GM12878 (cell line): Measurements from ENCODE around the gene COL2A1. TPM values are rescaled to one million over a fixed set of nuclear protein-coding genes. Genes with fewer than 3 reads are reported as not detected.

Experiments
- ATAC-seq: fragments of 200-7000 bp; cut with Tn5 transposase; 3 replicates; pipeline ENCODE4 v1.9.1; 2020; ENCODE audit warnings: mild to moderate bottlenecking, moderate library complexity
- BruUV-seq: library from RNA; stranded (reverse); fragments of 400-500 nt; replicated peaks from 2 replicates; lab custom pipeline; 2021; lab: Mats Ljungman, UMichigan
- CTCF ChIA-PET: fragments of 300-600 bp; sonication (Branson Sonifier 250); formaldehyde crosslinking; extraction: SDS; loops from one replicate; lab custom pipeline; 2021; ENCODE audit warnings: inconsistent platforms; lab: Yijun Ruan, JAX
- POLR2A ChIA-PET: fragments of 350-600 bp; formaldehyde crosslinking; extraction: SDS; loops from one replicate; lab custom pipeline; 2021; ENCODE audit warnings: inconsistent platforms; lab: Charles Lee
- RAD21 ChIA-PET: fragments of 300-600 bp; sonication (Branson Sonifier 250); formaldehyde crosslinking; loops from one replicate; lab custom pipeline; 2023; ENCODE audit warnings: antibody characterized with exemption; ENCODE audit not compliant: unreplicated experiment; lab: Charles Lee
- SMC1A ChIA-PET: fragments of 300-600 bp; sonication (Branson Sonifier 250); formaldehyde crosslinking; loops from one replicate; lab custom pipeline; 2023; ENCODE audit not compliant: unreplicated experiment, uncharacterized antibody; lab: Charles Lee
- DNase-seq: peaks from one replicate; pipeline ENCODE4 v3.0.0-alpha.2; 2011; ENCODE audit warnings: low read depth, low spot score
- FAIRE-seq: peaks from 3 replicates; lab custom pipeline; 2011; peaks lifted over from hg19 to GRCh38; lab: Jason Lieb, UNC
- H2AFZ ChIP-seq: 2 replicates; pipeline ENCODE4 v1.6.0; 2011; ENCODE audit warnings: low read depth, low read length, control low read depth; ENCODE audit not compliant: control insufficient read depth
- H3K27ac ChIP-seq: 2 replicates; pipeline ENCODE4 v1.5.1; 2011; ENCODE audit warnings: control low read depth; ENCODE audit not compliant: control insufficient read depth, insufficient read depth
- H3K27me3 ChIP-seq, 2 experiments: replicated peaks in 1 of 2; 2 replicates each; pipeline versions ENCODE4 v1.6.0 to v1.6.1; 2011; ENCODE audit warnings: low read length in 1 of 2; ENCODE audit not compliant: control insufficient read depth in 2 of 2, insufficient read depth in 2 of 2
- H3K36me3 ChIP-seq, 2 experiments: 2 replicates each; pipeline ENCODE4 v1.5.1; 2011; ENCODE audit warnings: low read length in 1 of 2; ENCODE audit not compliant: control insufficient read depth in 2 of 2, insufficient read depth in 2 of 2
- H3K4me1 ChIP-seq: 2 replicates; pipeline ENCODE4 v1.6.1; 2011; ENCODE audit warnings: mild to moderate bottlenecking, low read length, moderate library complexity, mixed read lengths; ENCODE audit not compliant: control insufficient read depth, insufficient read depth
- H3K4me2 ChIP-seq: 2 replicates; pipeline ENCODE4 v1.6.0; 2011; ENCODE audit warnings: control low read depth; ENCODE audit not compliant: control insufficient read depth, insufficient read depth
- H3K4me3 ChIP-seq: fragments of 200-600 bp; sonication (generic); 2 replicates; pipeline ENCODE4 v1.5.1; 2016
- H3K79me2 ChIP-seq: 2 replicates; pipeline ENCODE4 v1.6.0; 2011; ENCODE audit warnings: low read length; ENCODE audit not compliant: control insufficient read depth, insufficient read depth
- H3K9ac ChIP-seq: 2 replicates; pipeline ENCODE4 v1.8.0; 2011; ENCODE audit warnings: low read length, control low read depth, mixed read lengths; ENCODE audit not compliant: control insufficient read depth, insufficient read depth
- H3K9me3 ChIP-seq: replicated peaks from 3 replicates; pipeline ENCODE4 v1.5.1; 2011; ENCODE audit warnings: mild to moderate bottlenecking, low read length; ENCODE audit not compliant: control insufficient read depth, insufficient read depth
- H4K20me1 ChIP-seq: 2 replicates; pipeline ENCODE4 v1.6.0; 2011; ENCODE audit not compliant: control insufficient read depth, insufficient read depth
- CBX5 ChIP-seq: sonication (generic); IDR thresholded peaks from 2 replicates; pipeline ENCODE4 v1.6.1; 2016; ENCODE audit warnings: low read depth, moderate library complexity, mild to moderate bottlenecking, inconsistent platforms
- MAX ChIP-seq: IDR thresholded peaks from 2 replicates; pipeline ENCODE4 v1.6.1; 2012; ENCODE audit warnings: low read depth, low read length, improper control_type of control experiment
- NFIC ChIP-seq: IDR thresholded peaks from 2 replicates; pipeline ENCODE4 v1.6.1; 2012; ENCODE audit warnings: low read depth, mild to moderate bottlenecking, inconsistent platforms, low read length, moderate library complexity
- NRF1 ChIP-seq: conservative IDR thresholded peaks from 2 replicates; pipeline ENCODE4 v1.6.1; 2011; ENCODE audit warnings: mild to moderate bottlenecking, low read depth, low read length, improper control_type of control experiment
- WGBS: methylation state at CpG from one replicate; pipeline ENCODE4 v1.1.6; 2016; ENCODE audit warnings: low lambda C conversion rate; ENCODE audit not compliant: insufficient replicate concordance, insufficient coverage; ENCODE audit errors: missing lambda C conversion rate; 5-methylcytosine and 5-hydroxymethylcytosine counted together
- in situ Hi-C: fragments of 300-500 bp; cut with MboI; formaldehyde crosslinking; loops from 9 replicates; pipeline ENCODE4 v1.14.3; 2018; ENCODE audit warnings: mixed read lengths
- intact Hi-C: fragments of 100-400 bp; cut with micrococcal nuclease; formaldehyde crosslinking; loops from one replicate; pipeline ENCODE4 v1.14.2; 2022; ENCODE audit not compliant: unreplicated experiment
- polyA plus RNA-seq, 11 experiments: library from polyadenylated mRNA; depleted of rRNA in 4 of 11; unstranded in 6 of 11; stranded (reverse) in 5 of 11; fragments of >200 nt; fragmentation: Nextera tagmentation in 4 of 11; fragmentation: Illumina TruSeq in 1 of 11; extraction: Ambion mirVana in 4 of 11; extraction: Trizol in 1 of 11; gene quantifications; 1 replicate in 1 of 11; 2 replicates in 10 of 11; pipeline versions ENCODE4 v1.2.1 to v1.2.3, GENCODE V29; 2011 to 2016; ENCODE audit warnings: inconsistent platforms in 2 of 11, missing spikeins in 2 of 11, low read depth in 1 of 11
- total RNA-seq, 4 experiments: library from RNA; depleted of rRNA in 3 of 4; stranded (reverse); fragments of >200 nt in 3 of 4; fragmentation: Illumina TruSeq in 1 of 4; extraction: Trizol in 1 of 4; gene quantifications; 2 replicates each; pipeline versions ENCODE4 v1.2.1 to v1.2.3, GENCODE V29; 2013 to 2021

COL2A1 gene
- total and polyA plus RNA-seq, 10 of the 15 experiments (the other 5 are each of a cell fraction or from before 2014, with no cell fraction given), result 0.06 to 0.67 (median 0.19) TPM; not detected in 1

GRCh38 chr12:48009471-48009870 lies 5.2 kb upstream of the COL2A1 start (continued):
- TF ChIP-seq NRF1, result no peak

GRCh38 chr12:48008950-48009349 lies 4.7 kb upstream of the COL2A1 start:
- DNase-seq (no peak), FAIRE-seq (no peak), ATAC-seq (no peak)
- Histone ChIP-seq H3K36me3 (no peaks in the 10 kb centered on the region), H3K27ac (no peak overlapping the region), H3K4me1 (no peaks in the 10 kb centered on the region), H3K79me2 (no peaks in the 10 kb centered on the region), H3K9me3 (no peaks in the 10 kb centered on the region), H3K4me3 (no peak overlapping the region), H3K9ac (no peak overlapping the region), H2AFZ (no peak overlapping the region), H4K20me1 (no peaks in the 10 kb centered on the region), H3K27me3 (peaks cover 6 to 11% of the 10 kb centered on the region in 2 experiments), H3K4me2 (no peak overlapping the region)
- ChIA-PET SMC1A (interaction anchor here (0.6 kb wide), 1 partner anchor 744 kb away, joined by 3 read pairs; no protein-coding TSS in a partner anchor), RAD21 (no interaction called here), POLR2A (no interaction called here), CTCF (no interaction called here)
- 45% methylated on average over 4 of the region's 4 CpGs for WGBS
- intact Hi-C loops (no loop called here), in situ Hi-C loops (no loop called here)
- TF ChIP-seq CBX5, result no peak
- no peak for TF ChIP-seq MAX
- BruUV-seq, result no TSS peak

GRCh38 chr12:48008349-48008748 lies 4.1 kb upstream of the COL2A1 start:
- Histone ChIP-seq H3K79me2 (no peaks in the 10 kb centered on the region), H3K4me3 (no peak overlapping the region), H2AFZ (no peak overlapping the region), H3K27ac (no peak overlapping the region), H4K20me1 (no peaks in the 10 kb centered on the region), H3K36me3 (no peaks in the 10 kb centered on the region), H3K4me2 (no peak overlapping the region)
- no peak for TF ChIP-seq NFIC
- TF ChIP-seq, all 136 proteins: peak for 0
- no peak overlapping the region for H3K9ac ChIP-seq
- CTCF ChIA-PET, result no interaction called here
- in situ Hi-C loops, result no loop called here
- SMC1A ChIA-PET, result no interaction called here
- WGBS, result 19% methylated on average over 2 of the region's 2 CpGs
- H3K9me3 ChIP-seq, result no peaks in the 10 kb centered on the region
- intact Hi-C loops, result no loop called here
- FAIRE-seq, result no peak
- H3K27me3 ChIP-seq, result peaks cover 10 to 13% of the 10 kb centered on the region in 2 experiments
- ATAC-seq, result no peak
- DNase-seq, result no peak
- POLR2A ChIA-PET, result no interaction called here
- H3K4me1 ChIP-seq, result no peaks in the 10 kb centered on the region
- RAD21 ChIA-PET, result no interaction called here
- BruUV-seq, result no TSS peak
